ENCODE measurements around the gene CALML5.

GRCh38 chr10:5544216-5544805, 44.9 kb upstream of the CALML5 start:
- TF ChIP-seq, protein P1, sequence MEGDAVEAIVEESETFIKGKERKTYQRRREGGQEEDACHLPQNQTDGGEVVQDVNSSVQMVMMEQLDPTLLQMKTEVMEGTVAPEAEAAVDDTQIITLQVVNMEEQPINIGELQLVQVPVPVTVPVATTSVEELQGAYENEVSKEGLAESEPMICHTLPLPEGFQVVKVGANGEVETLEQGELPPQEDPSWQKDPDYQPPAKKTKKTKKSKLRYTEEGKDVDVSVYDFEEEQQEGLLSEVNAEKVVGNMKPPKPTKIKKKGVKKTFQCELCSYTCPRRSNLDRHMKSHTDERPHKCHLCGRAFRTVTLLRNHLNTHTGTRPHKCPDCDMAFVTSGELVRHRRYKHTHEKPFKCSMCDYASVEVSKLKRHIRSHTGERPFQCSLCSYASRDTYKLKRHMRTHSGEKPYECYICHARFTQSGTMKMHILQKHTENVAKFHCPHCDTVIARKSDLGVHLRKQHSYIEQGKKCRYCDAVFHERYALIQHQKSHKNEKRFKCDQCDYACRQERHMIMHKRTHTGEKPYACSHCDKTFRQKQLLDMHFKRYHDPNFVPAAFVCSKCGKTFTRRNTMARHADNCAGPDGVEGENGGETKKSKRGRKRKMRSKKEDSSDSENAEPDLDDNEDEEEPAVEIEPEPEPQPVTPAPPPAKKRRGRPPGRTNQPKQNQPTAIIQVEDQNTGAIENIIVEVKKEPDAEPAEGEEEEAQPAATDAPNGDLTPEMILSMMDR (IDR thresholded peaks at IDR 0.05; ENCODE audit: insufficient read depth, low read length) = no peak
- TF ChIP-seq POLR2AphosphoS5 (IDR thresholded peaks at IDR 0.05; ENCODE audit: low read depth) (no peak), GABPA (IDR thresholded peaks at IDR 0.05; ENCODE audit: low read depth) (no peak), REST (IDR thresholded peaks at IDR 0.05; ENCODE audit: insufficient replicate concordance, low read depth) (no peak), SPI1 (IDR thresholded peaks at IDR 0.05; ENCODE audit: borderline replicate concordance, low read depth) (no peak)
